GM19468 (cell line): ENCODE data around the gene UBE2G2.

ENCODE experiments used
- ATAC-seq: cut with Tn5 transposase; IDR thresholded peaks from one replicate; pipeline ENCODE4 v1.9.1; 2021; ENCODE audit warnings: mild to moderate bottlenecking, moderate library complexity, moderate number of reproducible peaks; ENCODE audit not compliant: unreplicated experiment; ENCODE audit errors: extremely low read depth

UBE2G2 gene

DNA sequence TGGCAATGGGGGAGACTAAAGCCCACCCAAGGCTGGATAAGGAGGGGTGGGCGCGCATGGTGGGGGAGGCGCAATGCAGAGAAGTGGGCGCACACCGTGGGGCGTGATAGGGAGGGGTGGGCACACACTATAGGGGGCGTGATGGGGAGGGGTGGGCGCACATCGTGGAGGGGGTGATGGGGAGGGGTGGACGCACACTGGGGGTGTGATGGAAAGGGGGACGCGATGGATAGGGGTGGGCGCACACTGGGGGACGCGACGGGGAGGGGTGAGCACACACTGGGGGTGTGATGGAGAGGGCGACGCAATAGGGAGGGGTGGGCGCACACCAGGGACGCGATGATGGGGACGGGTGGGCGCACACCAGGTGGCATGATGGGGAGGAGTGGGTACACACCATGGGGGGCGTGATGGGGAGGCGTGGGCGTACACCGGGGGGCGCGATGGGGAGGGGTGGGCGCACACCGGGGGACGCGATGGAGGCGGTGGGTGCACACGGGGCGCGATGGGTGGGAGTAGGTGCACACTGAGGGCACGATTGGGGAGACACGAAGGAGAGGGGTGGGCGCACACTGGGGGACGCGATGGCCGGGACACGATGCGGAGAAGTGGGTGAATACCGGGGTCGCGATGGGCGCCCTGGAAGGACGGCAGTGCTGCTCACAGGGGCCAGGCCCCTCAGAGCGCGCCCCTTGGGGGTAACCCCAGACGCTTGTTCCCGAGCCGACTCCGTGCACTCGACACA lies 15.3 kb upstream of the UBE2G2 start:
- ATAC-seq: no peak

DNA sequence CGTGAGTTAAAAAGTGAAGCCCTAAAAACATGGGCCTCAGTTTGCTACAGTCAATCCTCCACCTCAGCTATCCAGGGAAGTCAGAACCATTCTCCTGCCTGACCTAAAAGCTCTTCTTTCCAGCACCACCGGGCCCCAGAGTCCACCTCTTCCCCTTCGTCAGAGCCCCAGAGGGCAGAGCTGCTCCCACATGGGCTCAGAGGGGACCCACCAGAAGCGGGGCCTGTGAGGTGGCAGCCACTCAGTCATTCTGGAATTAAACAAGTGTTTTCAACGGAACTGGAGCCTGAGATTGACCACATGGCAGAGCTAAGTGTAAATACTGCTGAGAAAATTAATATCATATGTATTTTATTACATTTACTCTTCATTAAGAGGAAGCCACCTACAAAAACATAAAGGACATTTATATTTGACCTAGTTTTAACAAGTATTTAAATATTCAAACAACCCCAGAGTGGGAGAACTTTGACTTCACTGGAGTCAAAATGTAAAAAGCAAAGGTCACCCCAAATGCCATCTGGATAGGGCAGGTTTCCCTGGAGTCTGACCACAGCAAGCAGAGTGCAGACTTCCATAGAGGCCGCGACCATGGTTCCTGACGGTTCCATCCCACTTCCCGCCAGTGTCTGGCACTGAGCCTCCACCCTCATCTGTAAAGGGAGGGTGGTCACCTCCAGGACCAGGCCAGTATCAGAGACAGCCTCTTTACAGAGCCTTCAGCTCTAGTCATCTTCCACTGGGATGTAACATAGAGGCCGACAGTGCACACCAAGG lies 14.4 kb upstream of the UBE2G2 start:
- ATAC-seq: no peak

DNA sequence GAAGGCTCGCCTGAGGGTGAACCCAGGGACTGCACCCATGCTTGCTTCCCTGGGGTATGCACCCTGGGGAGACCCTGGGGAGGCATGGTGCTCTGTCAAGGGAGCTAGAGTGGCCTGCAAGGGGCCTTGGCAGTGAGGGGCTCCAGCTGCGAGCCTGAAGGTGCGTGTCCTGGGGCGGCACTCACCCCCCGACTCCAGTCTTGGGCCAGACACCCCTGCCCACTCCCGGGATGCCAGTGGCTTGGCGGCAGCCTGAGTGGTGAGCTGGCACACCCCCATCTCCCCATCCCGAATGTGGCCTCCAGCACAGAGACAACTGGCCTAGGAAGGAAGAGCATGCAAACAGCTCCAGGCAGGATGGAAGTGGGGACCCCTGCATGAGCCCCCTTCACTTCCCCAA lies 13.6 kb upstream of the UBE2G2 start:
- ATAC-seq: no peak

DNA sequence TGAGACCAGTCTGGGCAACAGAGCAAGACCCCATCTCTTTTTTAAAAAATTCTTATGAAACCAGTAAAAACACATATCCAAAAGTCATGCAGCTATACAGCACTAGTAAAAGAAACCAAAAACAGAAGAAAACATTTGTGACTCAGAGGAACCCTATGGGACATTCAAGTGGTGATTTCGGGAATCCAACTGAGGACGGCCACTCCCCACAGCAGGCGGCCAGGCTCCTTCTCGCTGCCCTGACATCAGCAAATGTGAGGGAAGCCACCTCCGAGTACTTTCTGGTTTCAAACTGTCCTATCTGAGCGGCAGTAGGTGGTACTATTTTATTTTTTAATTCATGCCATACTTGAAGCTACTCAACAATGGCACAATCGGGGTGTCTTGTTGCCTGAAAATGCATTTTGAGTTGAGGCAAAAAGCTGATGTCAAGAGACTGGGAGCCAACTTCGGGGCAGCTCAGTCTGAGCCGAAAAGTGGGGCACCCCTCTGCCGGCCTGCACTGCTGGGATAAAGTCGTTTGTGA lies 12.9 kb upstream of the UBE2G2 start:
- ATAC-seq: no peak

DNA sequence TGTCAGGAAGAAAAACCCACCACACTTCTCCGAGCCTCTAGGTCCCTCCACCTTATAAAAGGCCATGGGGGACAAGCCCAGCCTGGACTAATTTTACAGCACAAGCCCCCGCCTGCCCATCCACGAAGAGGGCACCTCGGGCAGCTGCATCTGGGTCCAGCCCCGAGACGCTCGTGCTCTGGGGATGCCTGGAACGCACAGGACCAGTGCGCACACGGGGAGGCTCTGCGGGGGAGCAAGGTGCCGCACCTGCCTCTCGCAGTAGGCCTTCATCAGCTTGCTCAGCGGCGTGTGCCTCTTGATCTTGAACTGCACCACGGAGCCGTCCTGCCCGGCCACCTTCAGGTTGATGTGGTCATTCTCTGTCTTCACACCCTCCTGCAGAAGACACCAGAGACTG lies 12.1 kb upstream of the UBE2G2 start:
- ATAC-seq: no peak

DNA sequence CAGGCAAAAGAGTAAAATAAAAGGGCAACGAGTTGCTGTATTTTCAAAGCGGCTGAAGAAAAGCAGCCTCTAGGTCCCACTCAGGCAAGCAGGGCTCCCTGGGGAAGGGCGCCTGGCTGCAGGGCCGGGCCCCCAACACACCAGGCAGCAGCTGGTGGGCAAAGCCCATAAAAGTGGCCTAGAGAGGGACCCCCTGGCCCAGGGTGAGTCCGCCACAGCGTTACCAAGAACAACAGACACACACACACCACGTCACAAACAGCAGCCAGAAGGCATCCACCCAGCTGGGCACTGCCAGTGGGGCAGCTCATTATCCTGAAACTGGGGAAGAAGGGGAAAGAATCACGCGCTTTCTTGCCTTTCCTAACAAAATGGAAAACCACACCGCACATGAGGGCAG lies 11.5 kb upstream of the UBE2G2 start:
- ATAC-seq: no peak

DNA sequence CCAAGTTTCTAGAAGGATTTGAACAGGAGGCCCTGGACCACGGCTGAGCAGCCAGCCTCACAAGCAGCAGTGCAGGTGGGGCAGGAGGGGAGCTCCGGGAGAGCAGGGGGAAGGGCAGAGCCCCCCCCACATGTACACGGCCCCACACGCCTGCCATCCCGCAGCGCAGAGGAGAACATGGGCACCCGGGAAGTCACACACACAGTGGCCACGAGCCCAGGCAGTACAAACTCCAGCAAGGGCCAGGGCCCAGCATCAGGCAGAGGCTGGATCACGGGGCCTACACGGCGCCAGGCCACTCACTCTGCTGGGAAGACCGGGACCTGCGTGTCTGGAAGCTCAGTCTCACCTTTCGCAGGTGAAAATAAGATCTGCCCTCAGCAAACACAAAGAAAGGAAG lies 11.0 kb upstream of the UBE2G2 start:
- ATAC-seq: no peak

DNA sequence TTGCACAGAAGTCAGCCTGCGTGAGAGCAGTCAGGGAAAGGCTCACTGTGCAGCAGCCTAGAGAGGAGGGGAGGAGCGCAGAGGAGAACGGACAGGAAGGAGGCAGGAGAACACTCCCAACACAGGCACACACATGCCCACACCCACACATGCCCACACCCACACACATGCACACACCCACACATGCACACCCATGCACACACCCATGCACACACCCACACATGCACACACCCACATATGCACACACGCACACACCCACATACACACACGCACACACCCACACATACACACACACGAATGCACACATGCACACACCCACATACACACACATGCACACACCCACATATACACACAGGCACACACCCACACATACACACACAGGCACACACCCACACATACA lies 9.2 kb upstream of the UBE2G2 start:
- ATAC-seq: no peak

DNA sequence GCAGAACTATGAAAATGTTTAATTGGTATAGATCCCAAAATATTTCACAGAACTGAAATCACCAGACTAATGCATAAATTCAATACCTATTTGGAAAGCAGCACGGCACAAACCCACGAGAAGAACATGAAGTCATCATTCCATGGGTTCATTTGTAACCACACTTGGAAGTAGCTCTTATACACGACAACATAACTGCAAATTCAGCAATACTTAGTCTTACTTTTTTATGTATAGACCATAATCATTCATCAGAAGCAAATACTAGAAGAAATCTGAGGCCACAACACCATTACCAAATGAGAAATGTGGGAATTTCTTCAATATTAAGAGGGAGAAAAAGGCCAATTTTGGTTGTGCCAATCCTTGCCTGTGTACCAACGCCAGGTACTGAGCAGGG lies 4.2 kb upstream of the UBE2G2 start:
- ATAC-seq: no peak

DNA sequence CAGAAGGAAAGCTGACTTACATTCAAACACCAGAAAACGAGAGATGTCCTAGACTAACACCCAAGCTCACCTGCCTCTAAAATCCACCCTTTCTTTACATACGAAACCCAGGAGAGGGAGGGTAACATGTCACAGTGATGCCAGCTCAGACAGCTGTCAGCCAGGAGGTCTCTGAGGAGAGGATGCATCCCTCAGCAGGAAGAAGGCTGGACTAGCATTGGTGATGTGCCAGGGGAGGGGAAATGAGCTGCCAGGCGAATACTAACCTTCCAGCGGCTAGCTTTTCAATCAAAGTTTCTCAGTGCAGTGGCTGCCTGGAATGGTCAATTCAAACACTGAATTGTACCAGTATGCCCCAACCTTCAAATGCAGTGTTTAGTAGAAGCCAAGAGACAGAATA lies 3.6 kb upstream of the UBE2G2 start:
- ATAC-seq: no peak

DNA sequence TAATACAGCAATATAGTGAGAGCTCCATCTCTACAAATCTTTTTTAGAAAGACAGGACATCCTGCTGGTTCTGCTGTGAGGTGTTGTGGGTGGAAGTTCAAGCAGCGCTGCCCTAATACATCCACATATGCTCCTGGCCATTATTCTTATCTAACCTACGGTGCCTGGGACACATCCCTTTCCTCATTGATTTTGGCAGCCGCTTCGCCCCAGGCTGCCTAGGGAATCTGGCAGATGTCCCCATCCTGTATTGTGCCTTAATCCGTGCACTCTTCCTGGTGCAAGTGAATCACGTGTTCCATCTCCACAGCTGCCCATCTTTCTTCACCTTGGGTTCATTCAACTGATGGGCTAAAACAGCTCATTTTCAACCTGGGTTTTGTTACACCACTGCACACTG lies 3.1 kb upstream of the UBE2G2 start:
- no peak for ATAC-seq

DNA sequence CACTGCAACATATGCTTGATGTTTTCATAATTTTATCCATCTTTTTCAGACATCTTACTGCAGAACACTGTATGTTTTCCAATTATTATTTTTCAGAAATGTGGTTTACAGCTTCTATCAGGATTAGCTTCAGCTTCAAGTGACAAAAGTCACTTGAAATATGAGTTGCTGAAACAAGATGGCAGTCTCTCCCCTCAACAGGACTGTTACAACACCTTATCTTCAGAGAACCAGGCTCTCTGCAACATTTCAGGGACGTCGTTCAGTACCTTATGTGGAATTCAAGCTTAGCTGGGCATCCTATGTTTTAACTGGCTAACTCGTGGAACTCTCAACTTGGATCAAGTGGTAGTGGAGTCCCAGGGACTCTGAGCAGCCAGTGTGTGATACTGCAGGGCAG lies 2.0 kb upstream of the UBE2G2 start:
- ATAC-seq: no peak

DNA sequence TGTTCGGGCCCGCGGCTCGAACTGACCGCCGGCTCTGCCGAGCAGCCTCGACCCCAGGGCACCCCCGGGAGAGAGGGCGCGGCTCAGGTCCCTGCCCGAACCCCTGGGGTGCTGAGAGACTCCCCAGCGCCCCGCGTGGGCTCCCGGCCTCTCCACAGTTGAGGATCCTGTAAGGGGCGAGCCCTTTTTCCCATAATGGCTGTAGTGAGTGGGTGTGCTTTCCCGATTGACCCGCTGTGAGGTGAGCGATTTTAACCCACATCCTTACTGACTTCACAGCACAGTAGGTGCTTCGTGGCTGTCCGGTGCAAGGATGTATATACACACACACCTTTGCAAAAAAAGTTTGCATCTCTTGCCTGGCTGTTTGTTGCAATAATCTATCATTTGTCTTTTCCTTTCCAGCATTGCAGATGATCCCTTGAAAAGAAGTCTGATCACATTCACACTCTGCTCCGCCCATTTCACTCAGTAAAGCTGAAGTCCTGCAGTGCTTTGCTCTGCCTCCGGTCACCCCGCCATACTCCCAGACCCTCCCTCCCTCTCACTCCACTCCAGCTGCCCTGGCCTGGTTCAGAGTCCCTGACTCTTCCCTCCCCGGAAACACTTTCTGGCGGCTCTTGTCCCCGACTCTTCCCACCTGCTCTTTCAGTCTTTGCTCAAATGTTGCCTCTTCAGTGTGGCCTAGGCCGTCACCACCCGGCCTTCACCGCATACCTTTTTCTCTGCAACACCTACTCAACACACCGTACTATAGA lies 955 bp upstream of the UBE2G2 start:
- ATAC-seq: no peak

DNA sequence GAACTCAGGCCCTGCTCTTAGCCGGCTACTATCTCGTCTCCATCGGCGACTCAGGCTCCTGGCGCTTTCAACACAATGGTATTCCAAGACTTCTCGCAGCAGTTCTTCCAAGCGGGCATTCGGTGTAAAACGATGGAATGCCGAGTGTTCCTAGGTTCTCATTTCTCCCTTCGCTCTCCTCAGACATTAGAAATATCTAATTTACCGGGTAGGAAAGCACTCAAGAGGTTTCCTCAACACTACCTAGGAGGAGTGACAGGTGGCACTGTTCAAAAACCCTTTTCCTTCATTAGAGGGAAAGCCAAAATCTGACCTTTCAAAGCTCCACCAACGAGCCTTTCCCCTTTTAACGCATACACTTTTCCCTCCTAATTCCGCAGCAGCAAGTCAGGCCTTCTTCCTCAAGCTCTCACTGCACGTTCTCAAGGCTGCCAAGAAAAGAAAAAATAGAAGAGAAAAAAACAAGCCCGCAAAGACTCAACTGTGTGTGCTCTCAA lies 601 bp downstream of the UBE2G2 start:
- ATAC-seq: no peak

DNA sequence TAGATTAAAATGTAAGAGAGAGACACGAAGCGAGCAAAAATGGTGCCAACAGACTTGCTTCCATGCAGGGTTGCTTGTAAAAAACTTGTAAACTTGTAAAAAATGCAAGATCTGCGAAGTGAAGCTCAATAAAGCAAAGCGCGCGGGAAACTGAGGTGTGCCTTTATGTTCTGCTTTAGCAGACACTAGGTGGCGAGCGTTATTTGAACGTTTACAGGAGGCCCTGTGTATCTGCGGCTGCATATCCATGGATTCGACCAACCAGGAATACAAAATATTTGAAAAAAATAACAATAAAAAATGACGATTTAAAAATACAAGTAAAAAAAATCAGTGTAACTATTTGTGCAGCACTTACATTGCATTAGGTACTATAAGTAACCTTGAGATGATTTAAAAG lies 1.5 kb downstream of the UBE2G2 start:
- no peak for ATAC-seq

DNA sequence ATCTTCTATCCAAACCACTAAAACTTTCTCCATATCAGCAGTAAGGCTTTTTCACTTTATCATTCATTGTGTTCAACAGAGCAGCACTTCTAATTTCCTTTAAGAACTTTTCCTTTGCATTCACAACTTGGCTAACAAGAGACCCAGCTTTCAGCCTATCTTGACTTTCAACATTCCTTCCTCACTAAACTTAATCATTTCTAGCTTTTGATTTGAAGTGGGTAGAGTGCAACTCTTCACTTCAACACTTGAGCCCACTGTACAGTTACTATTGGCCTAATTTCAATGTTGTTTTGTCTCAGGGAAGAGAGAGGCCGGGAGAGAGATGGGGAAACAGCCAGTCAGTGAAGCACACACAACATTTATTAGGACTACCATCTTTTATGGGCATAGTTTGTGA lies 2.0 kb downstream of the UBE2G2 start:
- ATAC-seq: no peak

DNA sequence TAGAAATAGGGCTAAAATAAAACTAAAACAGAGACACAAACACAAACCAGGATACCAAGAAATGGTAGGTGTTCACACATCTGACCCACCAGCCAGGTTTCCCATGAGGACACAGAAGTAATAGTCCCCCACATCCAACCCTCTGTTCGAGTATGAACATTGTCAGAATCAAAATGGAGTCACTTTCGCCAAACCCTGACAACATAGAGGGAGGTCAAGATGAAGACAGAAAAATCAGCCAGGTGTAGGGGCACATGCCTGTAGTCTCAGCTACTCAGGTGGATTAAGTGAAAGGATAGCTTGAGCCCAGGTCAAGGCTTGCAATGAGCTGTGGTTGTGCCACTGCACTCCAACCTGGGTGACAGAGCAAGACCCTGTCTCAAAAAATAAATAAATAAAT lies 3.8 kb downstream of the UBE2G2 start:
- ATAC-seq: no peak

DNA sequence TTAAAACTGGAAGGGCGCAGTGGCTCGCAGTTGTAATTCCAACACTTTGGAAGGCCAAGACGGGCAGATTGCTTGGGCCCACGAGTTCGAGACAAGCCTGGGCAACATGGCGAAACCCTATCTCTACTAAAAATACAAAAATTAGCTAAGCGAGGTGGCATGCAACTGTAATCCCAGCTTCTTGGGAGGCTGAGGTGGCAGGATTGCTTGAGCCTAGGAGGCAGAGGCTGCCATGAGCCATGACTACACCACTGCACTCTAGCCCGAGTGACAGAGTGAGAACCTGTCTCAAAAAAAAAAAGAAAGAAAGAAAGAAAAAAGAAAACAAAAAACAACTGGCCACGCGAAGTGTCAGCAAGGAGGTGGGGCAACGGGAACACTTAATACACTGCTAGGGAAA lies 6.3 kb downstream of the UBE2G2 start:
- no peak for ATAC-seq

DNA sequence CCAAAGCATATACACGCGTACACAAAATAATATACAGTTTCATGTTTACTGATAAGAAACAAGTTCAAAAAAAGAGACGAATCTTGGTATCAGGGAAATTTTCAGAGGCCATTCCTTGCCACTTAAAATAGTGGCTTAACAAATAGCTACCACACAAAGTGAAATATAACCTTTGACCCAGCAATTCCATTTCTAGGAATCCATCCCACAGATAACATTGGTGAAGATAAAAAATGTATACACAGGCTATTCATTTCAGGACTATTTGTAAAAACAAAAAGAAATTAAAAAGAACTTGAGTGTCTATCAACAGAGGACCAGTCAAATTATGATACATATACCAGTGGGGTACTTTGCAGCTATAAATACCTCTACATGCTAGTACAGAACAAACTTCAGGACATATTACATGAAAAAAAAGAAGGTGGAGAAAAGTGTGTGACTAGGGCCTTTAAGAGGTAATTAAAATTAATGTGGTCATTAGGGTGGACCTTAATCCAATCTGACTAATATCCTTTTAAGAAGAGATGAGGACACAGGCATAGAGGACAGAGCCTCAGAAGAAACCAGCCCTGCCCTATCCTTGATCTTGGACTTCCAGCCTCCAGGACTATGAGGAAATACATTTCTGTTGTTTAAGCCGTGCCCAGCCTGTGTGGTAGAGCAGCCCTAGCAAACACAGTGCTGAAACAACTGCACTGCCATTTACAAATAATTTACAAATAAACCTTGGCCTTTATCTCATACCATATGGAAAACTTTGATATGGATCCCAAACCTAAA lies 7.8 kb downstream of the UBE2G2 start:
- no peak for ATAC-seq
